Thoracic aorta (tissue), 2 donors: ENCODE data around the gene SORBS1. TPM values are rescaled to one million over a fixed set of nuclear protein-coding genes. Genes with fewer than 3 reads are reported as not detected.

ENCODE experiments used
- ATAC-seq: fragments of 150-250 bp; one replicate; pipeline ENCODE4 v1.8.0; 2017; ENCODE audit warnings: low read depth; ENCODE audit not compliant: insufficient number of reproducible peaks, low FRiP score
- DNase-seq: peaks from one replicate; pipeline ENCODE4 v3.0.0-alpha.2; 2020; ENCODE audit warnings: low spot score
- H3K27ac ChIP-seq, 2 donors: fragments of 200-600 bp; sonication (generic); 1 replicate in 1 of 2; 2 replicates in 1 of 2; pipeline ENCODE4 v1.5.1; 2016; ENCODE audit warnings: mild to moderate bottlenecking in 2 of 2, moderate library complexity in 2 of 2
- H3K27me3 ChIP-seq: fragments of 200-600 bp; sonication (generic); replicated peaks from 2 replicates; pipeline ENCODE4 v1.6.0; 2016; ENCODE audit warnings: mild to moderate bottlenecking; ENCODE audit not compliant: insufficient read depth
- H3K36me3 ChIP-seq: fragments of 200-600 bp; sonication (generic); one replicate; pipeline ENCODE4 v1.5.1; 2016
- H3K4me1 ChIP-seq, 2 donors: fragments of 200-600 bp; sonication (generic); 1 replicate in 1 of 2; 2 replicates in 1 of 2; pipeline versions ENCODE4 v1.5.1 to v1.6.0; 2016; ENCODE audit warnings: low read depth in 2 of 2, mild to moderate bottlenecking in 1 of 2; ENCODE audit not compliant: control insufficient read depth in 1 of 2
- H3K4me3 ChIP-seq: fragments of 200-600 bp; sonication (generic); 2 replicates; pipeline ENCODE4 v1.5.1; 2016; ENCODE audit warnings: mild to moderate bottlenecking
- H3K9me3 ChIP-seq: fragments of 200-600 bp; sonication (generic); 2 replicates; pipeline ENCODE4 v1.5.1; 2016
- total RNA-seq, 2 donors: library from RNA; depleted of rRNA; stranded (reverse); fragments of >200 nt; gene quantifications; one replicate each; pipeline versions ENCODE4 v1.1.0 to v1.2.3, GENCODE V29; 2016
- TF ChIP-seq, protein P1 (sequence below): fragments of 200-600 bp; sonication (generic); IDR thresholded peaks from one replicate; pipeline ENCODE4 v1.5.1; 2019; ENCODE audit warnings: antibody characterized with exemption

The SORBS1 gene
- total RNA-seq, 2 donors from 2014 or later = 1,110 to 1,659 TPM

DNA sequence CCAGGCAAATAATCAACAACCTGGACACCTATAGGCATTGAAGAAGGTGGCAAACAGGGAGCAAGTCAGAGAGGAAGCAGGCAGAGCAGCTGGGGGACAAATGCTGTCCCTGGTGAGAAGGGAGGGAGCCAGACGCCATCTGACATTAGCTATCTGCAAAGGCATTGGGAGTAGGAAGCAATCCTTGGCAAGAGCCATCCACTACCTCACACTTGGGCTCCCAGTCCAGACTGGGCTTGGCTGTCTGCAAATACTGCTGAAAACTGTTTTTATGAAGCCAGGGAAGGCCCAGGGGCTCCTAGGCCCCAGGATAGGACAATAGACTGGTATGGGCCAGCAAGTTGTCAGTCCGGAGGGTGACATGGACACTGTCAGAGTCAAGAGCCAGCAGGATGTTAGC is 132.5 kb downstream of the SORBS1 start:
- Histone ChIP-seq H3K27me3 (no peaks in the 10 kb centered on the region), H3K4me3 (no peak overlapping the region), H3K36me3 (peaks cover 52% of the 10 kb centered on the region), H3K27ac (peak overlapping the region; percentile 64 to 90), H3K9me3 (no peaks in the 10 kb centered on the region), H3K4me1 (peaks cover 24 to 98% of the 10 kb centered on the region in 2 donors)
- DNase-seq (no peak), ATAC-seq (no peak)
- TF ChIP-seq, protein P1, sequence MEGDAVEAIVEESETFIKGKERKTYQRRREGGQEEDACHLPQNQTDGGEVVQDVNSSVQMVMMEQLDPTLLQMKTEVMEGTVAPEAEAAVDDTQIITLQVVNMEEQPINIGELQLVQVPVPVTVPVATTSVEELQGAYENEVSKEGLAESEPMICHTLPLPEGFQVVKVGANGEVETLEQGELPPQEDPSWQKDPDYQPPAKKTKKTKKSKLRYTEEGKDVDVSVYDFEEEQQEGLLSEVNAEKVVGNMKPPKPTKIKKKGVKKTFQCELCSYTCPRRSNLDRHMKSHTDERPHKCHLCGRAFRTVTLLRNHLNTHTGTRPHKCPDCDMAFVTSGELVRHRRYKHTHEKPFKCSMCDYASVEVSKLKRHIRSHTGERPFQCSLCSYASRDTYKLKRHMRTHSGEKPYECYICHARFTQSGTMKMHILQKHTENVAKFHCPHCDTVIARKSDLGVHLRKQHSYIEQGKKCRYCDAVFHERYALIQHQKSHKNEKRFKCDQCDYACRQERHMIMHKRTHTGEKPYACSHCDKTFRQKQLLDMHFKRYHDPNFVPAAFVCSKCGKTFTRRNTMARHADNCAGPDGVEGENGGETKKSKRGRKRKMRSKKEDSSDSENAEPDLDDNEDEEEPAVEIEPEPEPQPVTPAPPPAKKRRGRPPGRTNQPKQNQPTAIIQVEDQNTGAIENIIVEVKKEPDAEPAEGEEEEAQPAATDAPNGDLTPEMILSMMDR = no peak

DNA sequence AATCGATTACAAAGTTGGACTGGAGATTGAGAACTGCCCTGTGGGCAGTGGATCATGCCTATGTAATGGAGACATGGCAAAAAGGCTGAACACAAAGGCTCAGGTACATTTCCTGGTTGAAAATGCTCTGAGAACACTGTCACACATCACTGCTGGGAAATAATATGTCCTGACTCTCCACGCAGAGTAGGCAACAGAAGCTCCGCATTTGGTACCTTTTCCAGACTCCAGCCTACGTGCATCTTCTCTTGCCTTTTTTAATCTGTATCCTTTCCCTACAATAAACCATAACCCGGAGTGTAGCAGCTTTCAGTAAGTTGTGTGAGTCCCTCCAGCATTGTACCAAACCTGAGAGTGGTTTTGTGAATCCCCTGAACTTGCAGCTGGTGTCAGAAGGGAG is 134.7 kb downstream of the SORBS1 start:
- Histone ChIP-seq H3K36me3 (peaks cover 61% of the 10 kb centered on the region), H3K27ac (peak overlapping the region; percentile 64 to 90), H3K4me3 (no peak overlapping the region), H3K4me1 (peaks cover 24 to 98% of the 10 kb centered on the region in 2 donors), H3K27me3 (no peaks in the 10 kb centered on the region), H3K9me3 (no peaks in the 10 kb centered on the region)
- ATAC-seq (no peak), DNase-seq (no peak)
- TF ChIP-seq, protein P1 = no peak

GRCh38 chr10:95425592-95426465 is 135.3 kb downstream of the SORBS1 start:
- peak overlapping the region; percentile 64 to 90 for H3K27ac ChIP-seq

DNA sequence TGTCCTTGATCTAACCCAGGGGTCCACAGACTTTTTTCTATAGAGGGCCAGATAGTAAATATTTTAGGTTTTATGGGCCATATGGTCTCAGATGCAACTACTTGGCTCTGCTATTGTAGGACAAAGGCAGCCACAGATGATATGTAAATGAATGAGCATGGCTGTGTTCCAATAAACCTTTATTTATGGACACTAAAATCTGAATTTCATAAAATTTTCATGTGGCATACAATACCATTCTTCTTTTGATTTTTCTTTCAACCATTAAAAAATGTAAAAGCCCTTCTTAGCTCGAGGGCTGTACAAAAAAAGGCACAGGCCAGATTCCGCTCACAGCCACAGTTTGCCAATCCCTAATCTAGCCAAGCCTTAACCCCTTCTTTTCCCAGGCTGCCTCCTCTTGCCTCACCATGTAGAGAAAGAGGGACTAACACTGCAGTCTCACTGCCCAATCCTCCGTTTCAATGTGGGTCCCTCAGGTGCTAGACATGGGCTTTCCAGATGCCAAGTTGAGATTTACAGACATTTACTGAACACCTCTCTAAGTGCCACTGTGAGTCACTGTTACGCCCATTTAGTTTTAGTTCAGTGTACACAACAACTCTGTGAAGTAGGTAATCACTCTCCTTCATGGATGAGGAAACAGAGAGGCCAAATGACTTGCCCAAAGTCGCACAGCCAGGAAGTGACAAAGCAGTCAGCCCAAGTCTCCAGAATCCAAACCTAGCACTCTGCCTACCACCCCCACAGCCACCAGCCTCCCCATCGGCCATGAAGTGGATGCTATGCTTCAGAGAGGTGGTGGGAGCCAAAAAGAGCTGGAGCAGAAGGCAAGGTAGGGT is 137.8 kb downstream of the SORBS1 start:
- H3K36me3 ChIP-seq = peaks cover 62% of the 10 kb centered on the region
- H3K27ac ChIP-seq = peak overlapping the region; percentile 90 to 95
- TF ChIP-seq, protein P1 = no peak
- DNase-seq = no peak
- H3K9me3 ChIP-seq = no peaks in the 10 kb centered on the region
- peaks cover 30 to 98% of the 10 kb centered on the region in 2 donors for H3K4me1 ChIP-seq
- H3K4me3 ChIP-seq = no peak overlapping the region
- ATAC-seq = no peak
- no peaks in the 10 kb centered on the region for H3K27me3 ChIP-seq

More at GRCh38 chr10:95425592-95426465, 135.3 kb downstream of the SORBS1 start:
- Histone ChIP-seq H3K27me3 (no peaks in the 10 kb centered on the region), H3K9me3 (no peaks in the 10 kb centered on the region), H3K4me3 (no peak overlapping the region), H3K36me3 (peaks cover 67% of the 10 kb centered on the region), H3K4me1 (peaks cover 21 to 98% of the 10 kb centered on the region in 2 donors)
- TF ChIP-seq, protein P1 = no peak
- no peak for ATAC-seq
- DNase-seq = no peak

GRCh38 chr10:95422233-95422632 is 138.9 kb downstream of the SORBS1 start:
- peaks cover 57% of the 10 kb centered on the region for H3K36me3 ChIP-seq
- no peak overlapping the region for H3K4me3 ChIP-seq
- TF ChIP-seq, protein P1 = no peak
- no peaks in the 10 kb centered on the region for H3K9me3 ChIP-seq
- H3K4me1 ChIP-seq = peaks cover 40 to 100% of the 10 kb centered on the region in 2 donors
- peak overlapping the region; percentile 90 to 95 for H3K27ac ChIP-seq
- H3K27me3 ChIP-seq = no peaks in the 10 kb centered on the region
- ATAC-seq (no peak), DNase-seq (no peak)
